A549 (cell line): ENCODE results near the gene NADK2. TPM values are rescaled to one million over a fixed set of nuclear protein-coding genes. Genes with fewer than 3 reads are reported as not detected.

Experiments used
- ATAC-seq, 2 experiments: fragments of 200-7000 bp in 1 of 2; fragments of >200 bp in 1 of 2; cut with Nextera tagmentation in 1 of 2; cut with Tn5 transposase in 1 of 2; 3 replicates each; pipeline versions ENCODE4 v1.8.0 to v1.9.1; 2018 to 2020; ENCODE audit warnings: mild to moderate bottlenecking in 1 of 2, moderate library complexity in 1 of 2
- CTCF ChIA-PET: fragments of 300-600 bp; sonication (Branson Sonifier 250); formaldehyde crosslinking; extraction: SDS; loops from one replicate; lab custom pipeline; 2021; ENCODE audit warnings: antibody characterized with exemption, inconsistent platforms; lab: Yijun Ruan, JAX
- POLR2A ChIA-PET: fragments of 350-600 bp; formaldehyde crosslinking; extraction: SDS; loops from one replicate; lab custom pipeline; 2021; ENCODE audit warnings: antibody characterized with exemption, inconsistent platforms; lab: Yijun Ruan, JAX
- DNase-seq, 2 experiments: peaks; one replicate each; pipeline versions ENCODE4 v3.0.0 to v3.0.0-alpha.2; 2011 to 2016; ENCODE audit warnings: low read depth in 1 of 2, low spot score in 1 of 2
- FAIRE-seq: peaks from 2 replicates; lab custom pipeline; 2011; peaks lifted over from hg19 to GRCh38; lab: Jason Lieb, UNC
- H3K27ac ChIP-seq, 2 experiments: fragments of >200 bp; sonication (Bioruptor Twin); formaldehyde crosslinking; 3 replicates each; pipeline ENCODE4 v1.5.1; 2016 to 2017
- H3K4me1 ChIP-seq: fragments of >200 bp; sonication (Bioruptor Twin); formaldehyde crosslinking; 3 replicates; pipeline ENCODE4 v1.6.1; 2016
- H3K4me2 ChIP-seq: fragments of >200 bp; sonication (Bioruptor Twin); formaldehyde crosslinking; 3 replicates; pipeline ENCODE4 v1.6.1; 2016
- H3K4me3 ChIP-seq: fragments of >200 bp; sonication (Bioruptor Twin); formaldehyde crosslinking; 3 replicates; pipeline ENCODE4 v1.5.1; 2016
- H3K9me3 ChIP-seq: fragments of >200 bp; sonication (Bioruptor Twin); formaldehyde crosslinking; 3 replicates; pipeline ENCODE4 v1.6.1; 2016
- EHMT2 ChIP-seq: fragments of 200-600 bp; sonication (generic); IDR thresholded peaks from 2 replicates; pipeline ENCODE4 v1.6.1; 2016; ENCODE audit warnings: antibody characterized with exemption, low read depth, mild to moderate bottlenecking, moderate library complexity
- ELK1 ChIP-seq: fragments of 150-350 bp; IDR thresholded peaks from 2 replicates; pipeline ENCODE4 v1.6.1; 2014; ENCODE audit warnings: low read depth, mild to moderate bottlenecking, low read length
- EP300 ChIP-seq, 2 experiments: fragments of >200 bp; sonication (Bioruptor Twin); formaldehyde crosslinking; IDR thresholded peaks; 2 replicates in 1 of 2; 3 replicates in 1 of 2; pipeline ENCODE4 v1.6.1; 2016 to 2017
- ESRRA ChIP-seq: fragments of 150-350 bp; IDR thresholded peaks from 2 replicates; pipeline ENCODE4 v1.6.1; 2014; ENCODE audit warnings: mild to moderate bottlenecking, low read length, borderline replicate concordance
- FOSB ChIP-seq: fragments of 250-450 bp; sonication (Bioruptor Pico); IDR thresholded peaks from 2 replicates; pipeline ENCODE4 v1.5.0; 2020; ENCODE audit warnings: mild to moderate bottlenecking, moderate library complexity
- FOXS1 ChIP-seq: fragments of 250-450 bp; sonication (Bioruptor Pico); IDR thresholded peaks from 2 replicates; pipeline ENCODE4 v1.5.0; 2020; ENCODE audit warnings: mild to moderate bottlenecking, moderate library complexity
- GATA3 ChIP-seq: IDR thresholded peaks from 2 replicates; pipeline ENCODE4 v1.6.1; 2012; ENCODE audit warnings: borderline replicate concordance
- HOXA7 ChIP-seq: fragments of 250-450 bp; sonication (Bioruptor Pico); IDR thresholded peaks from 2 replicates; pipeline ENCODE4 v1.5.0; 2020; ENCODE audit warnings: mild to moderate bottlenecking, moderate library complexity
- JUNB ChIP-seq: fragments of >200 bp; sonication (Bioruptor Twin); formaldehyde crosslinking; IDR thresholded peaks from 2 replicates; pipeline ENCODE4 v1.6.1; 2016
- KDM5A ChIP-seq: fragments of 200-600 bp; sonication (generic); IDR thresholded peaks from 2 replicates; pipeline ENCODE4 v1.6.1; 2016; ENCODE audit warnings: antibody characterized with exemption, mild to moderate bottlenecking
- PBX3 ChIP-seq: IDR thresholded peaks from 2 replicates; pipeline ENCODE4 v1.6.1; 2012
- PHF8 ChIP-seq: fragments of 200-600 bp; sonication (generic); IDR thresholded peaks from 2 replicates; pipeline ENCODE4 v1.6.1; 2016; ENCODE audit warnings: low read depth, mild to moderate bottlenecking, antibody characterized with exemption, moderate library complexity, borderline replicate concordance
- RAD21 ChIP-seq, 2 experiments: fragments of >200 bp in 1 of 2; sonication (Bioruptor Twin) in 1 of 2; formaldehyde crosslinking in 1 of 2; IDR thresholded peaks in 1 of 2; conservative IDR thresholded peaks in 1 of 2; 2 replicates in 1 of 2; 3 replicates in 1 of 2; pipeline ENCODE4 v1.6.1; 2012 to 2018; ENCODE audit warnings: inconsistent platforms in 1 of 2
- REST ChIP-seq: fragments of 200-600 bp; sonication (generic); IDR thresholded peaks from 2 replicates; pipeline ENCODE4 v1.6.1; 2016; ENCODE audit warnings: antibody characterized with exemption, mild to moderate bottlenecking, moderate library complexity
- RFX5 ChIP-seq: fragments of 450-650 bp; IDR thresholded peaks from 2 replicates; pipeline ENCODE4 v1.7.1; 2014; ENCODE audit warnings: antibody characterized with exemption, mild to moderate bottlenecking, moderate library complexity
- TFCP2L1 ChIP-seq: fragments of 250-450 bp; sonication (Bioruptor Pico); IDR thresholded peaks from 2 replicates; pipeline ENCODE4 v1.5.0; 2021; ENCODE audit warnings: mild to moderate bottlenecking
- USF2 ChIP-seq: fragments of 450-650 bp; IDR thresholded peaks from 2 replicates; pipeline ENCODE4 v1.6.1; 2014; ENCODE audit warnings: antibody characterized with exemption
- ZC3H11A ChIP-seq: fragments of 450-650 bp; IDR thresholded peaks from 2 replicates; pipeline ENCODE4 v1.6.1; 2014; ENCODE audit warnings: antibody characterized with exemption, mild to moderate bottlenecking
- ZNF302 ChIP-seq: fragments of 250-450 bp; sonication (Bioruptor Pico); IDR thresholded peaks from 2 replicates; pipeline ENCODE4 v1.9.0; 2021; ENCODE audit warnings: inconsistent platforms, mild to moderate bottlenecking, moderate library complexity
- WGBS: methylation state at CpG from one replicate; pipeline ENCODE4 v1.1.6; 2017; ENCODE audit errors: missing lambda C conversion rate; 5-methylcytosine and 5-hydroxymethylcytosine counted together
- polyA plus RNA-seq, 4 experiments: library from polyadenylated mRNA; depleted of rRNA in 3 of 4; stranded (reverse); fragments of >200 nt; fragmentation: RNase III in 1 of 4; extraction: RNeasy Plus Mini Kit Qiagen cat#74134 plus additional on column Dnase treatment in 1 of 4; gene quantifications; 2 replicates in 3 of 4; 3 replicates in 1 of 4; pipeline ENCODE4 v1.2.3, GENCODE V29; 2011 to 2017
- TF ChIP-seq, protein P1 (sequence below): fragments of 250-450 bp; sonication (Bioruptor Pico); IDR thresholded peaks from 2 replicates; pipeline ENCODE4 v1.5.0; 2021; ENCODE audit warnings: mild to moderate bottlenecking, moderate library complexity, borderline replicate concordance
- TF ChIP-seq, protein P2 (sequence below): IDR thresholded peaks from 2 replicates; pipeline ENCODE4 v1.6.1; 2012; ENCODE audit warnings: low read depth, borderline replicate concordance

NADK2 gene
- polyA plus RNA-seq, 2 of the 4 experiments (the other 2 are of a cell fraction) = 12.6 to 21.9 TPM

DNA sequence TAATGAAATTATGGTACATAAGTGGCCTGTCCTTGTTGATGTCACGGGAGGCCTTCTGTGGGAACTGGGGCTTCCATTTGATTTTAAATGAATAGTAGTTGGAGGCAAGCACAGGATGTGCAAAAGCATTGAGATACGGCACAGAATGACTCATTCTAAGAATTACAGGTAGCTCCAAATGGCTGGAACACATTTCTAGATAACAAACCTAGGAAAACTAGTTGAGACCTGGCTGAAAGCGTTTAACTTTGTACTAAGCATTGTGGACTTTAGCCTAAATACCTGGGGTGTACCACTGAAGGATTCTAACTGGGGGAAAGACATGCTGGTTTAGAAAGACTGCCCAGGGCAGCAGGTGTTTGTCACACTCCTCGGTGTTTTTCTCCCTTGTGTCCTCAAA lies 80.4 kb downstream of the NADK2 start:
- H3K4me1 ChIP-seq = no peaks in the 10 kb centered on the region
- no peak overlapping the region for H3K4me3 ChIP-seq
- no peaks in the 10 kb centered on the region for H3K9me3 ChIP-seq
- H3K4me2 ChIP-seq = no peak overlapping the region
- FAIRE-seq (no peak), DNase-seq (no peak), ATAC-seq (no peak)
- WGBS = 96% methylated on average over 4 of the region's 4 CpGs
- ChIA-PET CTCF (interaction anchor here (1.4 kb wide), 1 partner anchor 11 kb away, joined by 4 read pairs; no protein-coding TSS in a partner anchor), POLR2A (no interaction called here)
- TF ChIP-seq ESRRA (no peak), FOXS1 (CRISPR knock-in tag) (no peak), ELK1 (no peak), PBX3 (no peak), FOSB (no peak), ZC3H11A (no peak), PHF8 (no peak), RFX5 (no peak), TFCP2L1 (CRISPR knock-in tag) (no peak), HOXA7 (CRISPR knock-in tag) (no peak), JUNB (no peak)
- H3K27ac ChIP-seq = no peak overlapping the region

DNA sequence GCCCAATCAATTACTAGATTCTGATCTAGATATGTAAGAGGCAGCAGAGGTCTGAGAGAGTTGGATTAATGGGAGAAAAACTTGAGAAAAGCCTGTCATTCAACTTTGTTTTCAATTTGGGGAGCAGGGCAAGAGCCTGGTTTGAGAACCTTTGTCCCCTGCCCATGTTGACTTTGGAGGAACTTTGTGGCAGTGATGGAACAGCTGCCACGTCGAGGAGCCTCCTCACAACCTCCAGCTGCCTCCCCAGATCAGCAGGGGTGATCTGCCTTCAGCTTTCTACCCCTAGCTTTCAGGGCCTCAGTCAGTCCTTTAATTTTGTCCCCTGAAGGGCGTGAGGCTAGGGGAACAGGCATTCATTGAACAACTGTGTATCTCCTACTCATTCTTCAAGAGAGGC lies 81.1 kb downstream of the NADK2 start:
- FAIRE-seq (no peak), ATAC-seq (no peak), DNase-seq (no peak)
- no peak for TF ChIP-seq RAD21 (conservative IDR thresholded peaks at IDR 0.05 in 1 of 2, IDR thresholded peaks at IDR 0.05 in 1 of 2)
- no peak for TF ChIP-seq REST
- TF ChIP-seq, protein P1, sequence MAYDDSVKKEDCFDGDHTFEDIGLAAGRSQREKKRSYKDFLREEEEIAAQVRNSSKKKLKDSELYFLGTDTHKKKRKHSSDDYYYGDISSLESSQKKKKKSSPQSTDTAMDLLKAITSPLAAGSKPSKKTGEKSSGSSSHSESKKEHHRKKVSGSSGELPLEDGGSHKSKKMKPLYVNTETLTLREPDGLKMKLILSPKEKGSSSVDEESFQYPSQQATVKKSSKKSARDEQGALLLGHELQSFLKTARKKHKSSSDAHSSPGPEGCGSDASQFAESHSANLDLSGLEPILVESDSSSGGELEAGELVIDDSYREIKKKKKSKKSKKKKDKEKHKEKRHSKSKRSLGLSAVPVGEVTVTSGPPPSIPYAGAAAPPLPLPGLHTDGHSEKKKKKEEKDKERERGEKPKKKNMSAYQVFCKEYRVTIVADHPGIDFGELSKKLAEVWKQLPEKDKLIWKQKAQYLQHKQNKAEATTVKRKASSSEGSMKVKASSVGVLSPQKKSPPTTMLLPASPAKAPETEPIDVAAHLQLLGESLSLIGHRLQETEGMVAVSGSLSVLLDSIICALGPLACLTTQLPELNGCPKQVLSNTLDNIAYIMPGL = no peak
- TF ChIP-seq, protein P2, sequence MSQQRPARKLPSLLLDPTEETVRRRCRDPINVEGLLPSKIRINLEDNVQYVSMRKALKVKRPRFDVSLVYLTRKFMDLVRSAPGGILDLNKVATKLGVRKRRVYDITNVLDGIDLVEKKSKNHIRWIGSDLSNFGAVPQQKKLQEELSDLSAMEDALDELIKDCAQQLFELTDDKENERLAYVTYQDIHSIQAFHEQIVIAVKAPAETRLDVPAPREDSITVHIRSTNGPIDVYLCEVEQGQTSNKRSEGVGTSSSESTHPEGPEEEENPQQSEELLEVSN = no peak
- TF ChIP-seq JUNB = no peak
- TF ChIP-seq EP300 (IDR thresholded peaks at IDR 0.05) = no peak
- TF ChIP-seq ZNF302 = no peak
- no peak for TF ChIP-seq ESRRA
- TF ChIP-seq GATA3 = no peak
- TF ChIP-seq USF2 = no peak
- TF ChIP-seq KDM5A = no peak
- TF ChIP-seq EHMT2 = no peak
- CTCF ChIA-PET = interaction anchor here (0.6 to 1.4 kb wide), 2 partner anchors 8 to 12 kb away, joined by 3 to 4 read pairs; no protein-coding TSS in a partner anchor
- Histone ChIP-seq H3K4me1 (no peaks in the 10 kb centered on the region), H3K9me3 (no peaks in the 10 kb centered on the region), H3K4me3 (no peak overlapping the region), H3K4me2 (no peak overlapping the region), H3K27ac (no peak overlapping the region)
- POLR2A ChIA-PET = no interaction called here
- WGBS = 93% methylated on average over 3 of the region's 3 CpGs
